TTC549 (cell line): Measurements from ENCODE around the gene TMCC3.

Experiments used
- FAIRE-seq: peaks from 2 replicates; lab custom pipeline; 2012; peaks lifted over from hg19 to GRCh38; lab: Jason Lieb, UNC

Gene TMCC3

GRCh38 chr12:94531196-94531720 is 119.1 kb downstream of the TMCC3 start:
- no peak for FAIRE-seq

- FAIRE-seq: no peak
Observed at GRCh38 chr12:94525951-94526350, 124.4 kb downstream of the TMCC3 start.
